ENCODE measurements around the gene PRR14L.

GRCh38 chr22:31719850-31720471, 30.0 kb downstream of the PRR14L start:
- no peak for TF ChIP-seq CTCF (IDR thresholded peaks at IDR 0.05; ENCODE audit: low read depth, low read length)
- no peak for TF ChIP-seq POLR2A (IDR thresholded peaks at IDR 0.05; ENCODE audit: extremely low read depth, insufficient read length)

Measured in NB4 (cell line).